Testis (tissue), 3 donors: ENCODE measurements around the gene DHX16. TPM values are rescaled to one million over a fixed set of nuclear protein-coding genes. Genes with fewer than 3 reads are reported as not detected.

ENCODE experiments used
- DNase-seq: peaks from one replicate; pipeline ENCODE4 v3.0.0-alpha.2; 2019
- H3K27ac ChIP-seq, 2 donors: fragments of 200-600 bp; sonication (generic); one replicate each; pipeline ENCODE4 v1.5.1; 2019
- H3K27me3 ChIP-seq: fragments of 200-600 bp; sonication (generic); one replicate; pipeline ENCODE4 v1.5.1; 2019
- H3K36me3 ChIP-seq: fragments of 200-600 bp; sonication (generic); one replicate; pipeline ENCODE4 v1.5.1; 2017; ENCODE audit warnings: low read depth; ENCODE audit errors: missing control alignments
- H3K4me1 ChIP-seq: fragments of 200-600 bp; sonication (generic); one replicate; pipeline ENCODE4 v1.5.1; 2019
- H3K4me3 ChIP-seq, 2 donors: fragments of 200-600 bp; sonication (generic); one replicate each; pipeline ENCODE4 v1.5.1; 2017 to 2019
- H3K9me3 ChIP-seq: fragments of 200-600 bp; sonication (generic); one replicate; pipeline ENCODE4 v1.5.1; 2017
- POLR2A ChIP-seq: fragments of 450-650 bp; IDR thresholded peaks from one replicate; pipeline ENCODE4 v1.6.1; 2017; ENCODE audit warnings: antibody characterized with exemption, mild to moderate bottlenecking, moderate library complexity
- WGBS, 2 donors: methylation state at CpG; one replicate each; pipeline ENCODE4 v1.1.5; 2018; 5-methylcytosine and 5-hydroxymethylcytosine counted together
- intact Hi-C: fragments of 100-400 bp; cut with DNase I; formaldehyde crosslinking; loops from one replicate; pipeline ENCODE4 v1.15.1; 2023; ENCODE audit warnings: low total_unique reads
- polyA plus RNA-seq: library from polyadenylated mRNA; stranded (reverse); fragments of 350-450 nt; fragmentation: Illumina TruSeq; extraction: RNeasy Lipid Tissue Mini Kit (QIAGEN cat#74804); gene quantifications from one replicate; pipeline ENCODE4 v1.2.3, GENCODE V29; 2014; ENCODE audit warnings: low read depth, low replicate concordance; ENCODE audit not compliant: insufficient read depth
- total RNA-seq, 2 donors: library from RNA; depleted of rRNA; stranded (reverse); fragments of >200 nt; gene quantifications; one replicate each; pipeline ENCODE4 v1.2.3, GENCODE V29; 2016
- TF ChIP-seq, protein P1 (sequence below), 3 experiments: fragments of 450-650 bp in 2 of 3; fragments of 200-600 bp in 1 of 3; sonication (generic) in 1 of 3; IDR thresholded peaks; one replicate each; pipeline ENCODE4 v1.5.1; 2016 to 2019; ENCODE audit warnings: antibody characterized with exemption in 3 of 3, mild to moderate bottlenecking in 2 of 3, moderate library complexity in 1 of 3

DHX16 gene
- total and polyA plus RNA-seq, 3 donors from 2014 or later: 68.0 to 109 (median 68.0) TPM

DNA sequence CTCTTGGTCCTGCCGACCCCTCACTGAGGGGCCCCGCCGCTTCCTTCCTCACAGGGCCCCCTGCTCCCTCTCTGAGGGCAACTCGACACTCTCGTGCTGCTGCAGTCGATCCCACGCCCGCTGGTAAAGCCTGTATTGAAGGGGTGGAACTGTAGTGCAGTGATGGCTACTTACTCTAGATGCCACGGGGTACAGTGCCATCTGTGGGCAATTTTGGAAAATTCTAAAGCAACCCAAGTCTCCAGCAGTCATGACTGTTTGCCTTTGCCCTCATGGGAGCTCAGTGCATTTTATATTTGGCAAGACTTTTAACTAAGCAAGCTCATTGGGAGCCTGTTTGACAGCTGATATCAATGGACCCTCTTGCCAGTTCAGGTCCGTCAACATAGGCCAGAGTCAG, 32.3 kb downstream of the DHX16 start:
- 84 to 86% methylated on average over 10 of the region's 10 CpGs for WGBS, 2 donors
- no peak for DNase-seq

DNA sequence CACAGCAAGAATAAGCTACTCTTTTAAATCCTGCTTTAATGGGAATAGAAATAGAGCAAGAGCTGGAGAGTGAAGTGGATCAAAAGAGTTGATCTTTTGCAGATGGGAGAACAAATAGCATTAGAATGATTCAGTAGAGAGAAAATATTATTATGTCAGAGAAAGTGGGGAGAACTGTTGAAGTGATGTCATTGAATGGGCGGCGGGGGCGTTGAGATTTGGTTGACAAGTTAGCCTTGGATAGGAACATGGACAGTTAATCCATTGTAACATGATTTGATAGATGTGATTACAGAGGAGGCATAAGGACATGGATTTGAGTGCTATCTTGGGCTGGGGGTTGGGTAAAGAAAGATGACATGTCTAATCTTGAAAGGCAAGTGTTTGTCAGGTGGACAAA, 37.0 kb downstream of the DHX16 start:
- no peaks in the 10 kb centered on the region for H3K4me1 ChIP-seq
- H3K36me3 ChIP-seq: no peaks in the 10 kb centered on the region
- no peak for TF ChIP-seq POLR2A
- TF ChIP-seq, protein P1, sequence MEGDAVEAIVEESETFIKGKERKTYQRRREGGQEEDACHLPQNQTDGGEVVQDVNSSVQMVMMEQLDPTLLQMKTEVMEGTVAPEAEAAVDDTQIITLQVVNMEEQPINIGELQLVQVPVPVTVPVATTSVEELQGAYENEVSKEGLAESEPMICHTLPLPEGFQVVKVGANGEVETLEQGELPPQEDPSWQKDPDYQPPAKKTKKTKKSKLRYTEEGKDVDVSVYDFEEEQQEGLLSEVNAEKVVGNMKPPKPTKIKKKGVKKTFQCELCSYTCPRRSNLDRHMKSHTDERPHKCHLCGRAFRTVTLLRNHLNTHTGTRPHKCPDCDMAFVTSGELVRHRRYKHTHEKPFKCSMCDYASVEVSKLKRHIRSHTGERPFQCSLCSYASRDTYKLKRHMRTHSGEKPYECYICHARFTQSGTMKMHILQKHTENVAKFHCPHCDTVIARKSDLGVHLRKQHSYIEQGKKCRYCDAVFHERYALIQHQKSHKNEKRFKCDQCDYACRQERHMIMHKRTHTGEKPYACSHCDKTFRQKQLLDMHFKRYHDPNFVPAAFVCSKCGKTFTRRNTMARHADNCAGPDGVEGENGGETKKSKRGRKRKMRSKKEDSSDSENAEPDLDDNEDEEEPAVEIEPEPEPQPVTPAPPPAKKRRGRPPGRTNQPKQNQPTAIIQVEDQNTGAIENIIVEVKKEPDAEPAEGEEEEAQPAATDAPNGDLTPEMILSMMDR (IDR thresholded peaks at IDR 0.05): no peak
- no peaks in the 10 kb centered on the region for H3K9me3 ChIP-seq
- H3K4me3 ChIP-seq: no peak overlapping the region
- no peaks in the 10 kb centered on the region for H3K27me3 ChIP-seq
- no peak for DNase-seq
- H3K27ac ChIP-seq: no peak overlapping the region
- 92 to 95% methylated on average over 3 of the region's 3 CpGs for WGBS, 2 donors
- intact Hi-C loops: no loop called here

More for the DNA sequence above, 32.3 kb downstream of the DHX16 start:
- Histone ChIP-seq H3K36me3 (no peaks in the 10 kb centered on the region), H3K27ac (no peak overlapping the region), H3K27me3 (no peaks in the 10 kb centered on the region), H3K4me1 (no peaks in the 10 kb centered on the region), H3K4me3 (no peak overlapping the region), H3K9me3 (no peaks in the 10 kb centered on the region)
- TF ChIP-seq, protein P1 (IDR thresholded peaks at IDR 0.05): no peak
- no peak for TF ChIP-seq POLR2A
- intact Hi-C loops: no loop called here

DNA sequence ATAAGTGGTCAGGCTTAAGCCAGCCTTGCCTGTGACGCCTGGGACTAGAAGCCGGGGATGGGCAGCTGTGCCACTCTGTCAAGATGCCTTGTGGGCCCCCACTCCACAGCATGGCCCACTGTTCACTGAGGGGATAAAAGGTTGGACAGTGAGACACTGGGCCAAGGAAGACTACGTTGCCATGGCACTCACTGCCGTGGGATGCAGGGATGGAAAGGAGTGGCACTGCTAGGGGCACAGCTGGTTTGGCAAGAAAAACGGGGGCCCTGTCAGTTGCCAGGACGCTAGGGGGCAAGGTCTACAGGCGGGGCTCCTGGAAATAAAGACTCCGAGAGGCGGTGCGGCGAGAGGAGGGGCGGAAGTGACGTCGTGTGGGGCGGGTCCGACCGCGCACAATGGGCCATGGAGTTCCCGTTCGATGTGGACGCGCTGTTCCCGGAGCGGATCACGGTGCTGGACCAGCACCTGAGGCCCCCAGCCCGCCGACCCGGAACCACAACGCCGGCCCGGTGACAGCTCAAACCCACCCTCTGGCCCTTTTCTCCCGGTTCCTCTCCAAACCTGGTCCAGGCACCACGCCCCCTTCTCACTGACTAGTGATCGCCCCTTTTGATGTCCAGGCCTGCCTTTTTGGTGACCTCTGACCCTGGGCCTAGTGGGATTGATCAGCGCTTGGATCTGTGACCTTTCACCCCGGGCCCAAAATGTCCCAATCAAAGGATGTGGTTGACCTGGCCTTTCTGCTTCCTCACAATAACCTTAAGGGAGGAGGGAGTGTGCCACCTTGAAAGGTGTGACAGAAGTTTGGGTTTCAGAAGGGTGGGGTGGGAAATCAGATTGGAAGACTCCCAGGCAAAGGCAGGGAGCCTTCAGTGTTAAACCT, 46.1 kb downstream of the DHX16 start, which contains the start of gene ATAT1:
ATAT1 (plus strand) TSS at position 391 of the 883 bp plus-strand sequence.
- intact Hi-C loops: no loop called here
- H3K36me3 ChIP-seq: no peaks in the 10 kb centered on the region
- peak within 1 kb of the TSS; percentile 83 to 85 for H3K27ac ChIP-seq
- peak; percentile 92 for DNase-seq
- no peaks in the 10 kb centered on the region for H3K27me3 ChIP-seq
- H3K9me3 ChIP-seq: no peaks in the 10 kb centered on the region
- 2 to 3% methylated on average over 34 to 36 of the region's 36 CpGs for WGBS, 2 donors
- peak within 1 kb of the TSS; percentile 42 to 75 for H3K4me3 ChIP-seq
- H3K4me1 ChIP-seq: peaks cover 6% of the 10 kb centered on the region
- TF ChIP-seq POLR2A: no peak
- TF ChIP-seq, protein P1 (IDR thresholded peaks at IDR 0.05): peak in 2 of 3 experiments; percentile 10 to 41

DNA sequence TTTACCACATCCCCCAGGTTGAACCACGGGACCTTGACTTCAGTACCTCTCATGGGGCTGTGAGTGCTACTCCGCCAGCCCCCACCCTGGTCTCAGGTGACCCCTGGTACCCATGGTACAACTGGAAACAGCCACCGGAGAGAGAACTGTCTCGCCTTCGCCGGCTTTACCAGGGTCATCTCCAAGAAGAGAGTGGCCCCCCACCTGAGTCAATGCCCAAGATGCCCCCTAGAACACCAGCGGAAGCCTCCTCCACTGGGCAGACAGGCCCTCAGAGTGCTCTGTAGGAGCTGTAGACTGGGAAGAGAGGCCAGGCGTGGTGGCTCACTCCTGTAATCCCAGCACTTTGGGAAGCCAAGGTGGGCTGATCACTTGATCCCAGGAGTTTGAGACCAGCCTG, 47.3 kb downstream of the DHX16 start:
- DNase-seq: no peak
- WGBS, 2 donors: 92 to 95% methylated on average over 8 of the region's 8 CpGs
- intact Hi-C loops: no loop called here
- Histone ChIP-seq H3K36me3 (no peaks in the 10 kb centered on the region), H3K9me3 (no peaks in the 10 kb centered on the region), H3K27me3 (no peaks in the 10 kb centered on the region), H3K27ac (peak overlapping the region in 1 of 2 donors; percentile 85), H3K4me3 (no peak overlapping the region), H3K4me1 (peaks cover 6% of the 10 kb centered on the region)
- TF ChIP-seq, protein P1 (IDR thresholded peaks at IDR 0.05): no peak
- no peak for TF ChIP-seq POLR2A
